CD4-positive, alpha-beta T cell (primary cell): ENCODE data around the gene AMT. TPM values are rescaled to one million over a fixed set of nuclear protein-coding genes. Genes with fewer than 3 reads are reported as not detected.

Experiments
- ATAC-seq: fragments of 200-7000 bp; cut with Tn5 transposase; one replicate; pipeline ENCODE4 v1.10.0; 2022; ENCODE audit warnings: mild to moderate bottlenecking; ENCODE audit not compliant: poor library complexity
- CTCF ChIA-PET: fragments of 350-600 bp; sonication (Branson Sonifier 250); formaldehyde crosslinking; loops from one replicate; lab custom pipeline; 2021; ENCODE audit warnings: antibody characterized with exemption, inconsistent platforms; lab: Charles Lee
- POLR2A ChIA-PET: fragments of 350-600 bp; sonication (Branson Sonifier 250); formaldehyde crosslinking; loops from one replicate; lab custom pipeline; 2021; ENCODE audit warnings: antibody characterized with exemption, inconsistent platforms; lab: Charles Lee
- DNase-seq, 14 experiments: peaks; one replicate each; pipeline ENCODE4 v3.0.0-alpha.2; 2013 to 2020; ENCODE audit warnings: mixed read lengths in 2 of 14
- H3K27ac ChIP-seq, 2 donors: one replicate each; pipeline versions ENCODE4 v1.5.1 to v1.7.0; 2013; ENCODE audit warnings: low read length in 2 of 2, low read depth in 1 of 2, mild to moderate bottlenecking in 1 of 2
- H3K27me3 ChIP-seq, 2 experiments: 1 replicate in 1 of 2; 2 replicates in 1 of 2; pipeline versions ENCODE4 v1.6.1 to v1.7.0; 2013; ENCODE audit warnings: low read length in 2 of 2, control low read depth in 1 of 2, mild to moderate bottlenecking in 1 of 2, moderate library complexity in 1 of 2; ENCODE audit not compliant: insufficient read depth in 2 of 2, control insufficient read depth in 1 of 2
- H3K36me3 ChIP-seq: one replicate; pipeline ENCODE4 v1.6.1; 2013; ENCODE audit warnings: low read length, control low read depth; ENCODE audit not compliant: insufficient read depth
- H3K4me1 ChIP-seq: one replicate; pipeline ENCODE4 v1.6.1; 2013; ENCODE audit warnings: low read length, control low read depth; ENCODE audit not compliant: insufficient read depth
- H3K4me3 ChIP-seq: one replicate; pipeline ENCODE4 v1.5.1; 2013; ENCODE audit warnings: mild to moderate bottlenecking, low read length, moderate library complexity
- H3K9me3 ChIP-seq, 2 experiments: 1 replicate in 1 of 2; 2 replicates in 1 of 2; pipeline versions ENCODE4 v1.6.1 to v1.7.0; 2013; ENCODE audit warnings: low read length in 2 of 2, mild to moderate bottlenecking in 2 of 2, control low read depth in 1 of 2, moderate library complexity in 1 of 2; ENCODE audit not compliant: control insufficient read depth in 1 of 2, insufficient read depth in 1 of 2
- H3K27ac Mint-ChIP-seq: one replicate; pipeline ENCODE4 v1.8.0; 2020; ENCODE audit warnings: mixed read lengths
- H3K27me3 Mint-ChIP-seq: one replicate; pipeline ENCODE4 v1.8.0; 2021; ENCODE audit warnings: mixed read lengths
- H3K36me3 Mint-ChIP-seq: one replicate; pipeline ENCODE4 v1.8.0; 2021; ENCODE audit warnings: low read depth, mixed read lengths
- H3K4me1 Mint-ChIP-seq: one replicate; pipeline ENCODE4 v1.8.0; 2021; ENCODE audit warnings: low read depth, mixed read lengths
- H3K4me3 Mint-ChIP-seq: one replicate; pipeline ENCODE4 v1.8.0; 2020; ENCODE audit warnings: mild to moderate bottlenecking, mixed read lengths
- H3K9me3 Mint-ChIP-seq: one replicate; pipeline ENCODE4 v1.8.0; 2020; ENCODE audit warnings: mixed read lengths
- CTCF ChIP-seq: fragments of 200-600 bp; IDR thresholded peaks from one replicate; pipeline ENCODE4 v1.8.0; 2022; ENCODE audit warnings: antibody characterized with exemption, mild to moderate bottlenecking
- intact Hi-C, 2 experiments: fragments of 100-400 bp; cut with DNase I in 1 of 2; cut with micrococcal nuclease in 1 of 2; formaldehyde crosslinking; loops; one replicate each; pipeline versions ENCODE4 v1.15.1 to v1.9.0; 2023 to 2025; cut with DNase I, micrococcal nuclease
- total RNA-seq, 174 experiments: library from RNA in 2 of 174; stranded (reverse) in 2 of 174; gene quantifications; one replicate each; pipeline ENCODE4 v1.2.3 and lab custom pipeline; 2021 to 2026

Gene AMT
- total RNA-seq, 2 experiments from 2014 or later = 10.5 to 12.7 TPM

GRCh38 chr3:49377483-49377882 lies 44.8 kb downstream of the AMT start:
- H3K27ac ChIP-seq = no peak overlapping the region
- H3K27ac Mint-ChIP-seq = peak overlapping the region; percentile 51
- H3K9me3 ChIP-seq = no peaks in the 10 kb centered on the region
- no peak overlapping the region for H3K4me3 ChIP-seq
- peaks cover 32% of the 10 kb centered on the region for H3K36me3 ChIP-seq
- ChIA-PET CTCF (interaction anchor here (0.8 kb wide), 1 partner anchor 37 kb away, joined by 3 read pairs; no protein-coding TSS in a partner anchor), POLR2A (no interaction called here)
- H3K4me1 ChIP-seq = peaks cover 36% of the 10 kb centered on the region
- TF ChIP-seq CTCF = no peak
- intact Hi-C loops = loop anchor here in 1 of 2 experiments (5.0 kb wide), 1 partner anchor 35 kb away; the partner anchor contains the start of genes RHOA and TCTA
- no peaks in the 10 kb centered on the region for H3K27me3 ChIP-seq
- ATAC-seq = peak; percentile 59
- peak in 7 of 14 experiments; percentile 4 to 54 (median 21) for DNase-seq
- no peaks in the 10 kb centered on the region for H3K9me3 Mint-ChIP-seq
- peaks cover 40% of the 10 kb centered on the region for H3K36me3 Mint-ChIP-seq
- H3K4me1 Mint-ChIP-seq = peaks cover 45% of the 10 kb centered on the region
- no peaks in the 10 kb centered on the region for H3K27me3 Mint-ChIP-seq
- peak overlapping the region; percentile 25 for H3K4me3 Mint-ChIP-seq

- no peak overlapping the region for H3K27ac Mint-ChIP-seq
- Histone ChIP-seq H3K4me1 (peaks cover 2% of the 10 kb centered on the region), H3K27me3 (no peaks in the 10 kb centered on the region), H3K4me3 (no peak overlapping the region), H3K36me3 (peaks cover 70% of the 10 kb centered on the region), H3K27ac (no peak overlapping the region), H3K9me3 (no peaks in the 10 kb centered on the region)
- ChIA-PET POLR2A (no interaction called here), CTCF (interaction anchor here (1.2 kb wide), 1 partner anchor 32 kb away, joined by 3 read pairs; the partner anchor contains the start of gene USP4)
- peaks cover 21% of the 10 kb centered on the region for H3K4me1 Mint-ChIP-seq
- no peaks in the 10 kb centered on the region for H3K27me3 Mint-ChIP-seq
- no peaks in the 10 kb centered on the region for H3K9me3 Mint-ChIP-seq
- intact Hi-C loops = no loop called here
- TF ChIP-seq CTCF = no peak
- peaks cover 69% of the 10 kb centered on the region for H3K36me3 Mint-ChIP-seq
- ATAC-seq (no peak), DNase-seq (no peak)
- no peak overlapping the region for H3K4me3 Mint-ChIP-seq
These were observed 50.3 kb downstream of the AMT start for GRCh38 chr3:49371946-49372345.

GRCh38 chr3:49370585-49371290 lies 51.5 kb downstream of the AMT start:
- intact Hi-C loops = no loop called here
- Histone ChIP-seq H3K9me3 (no peaks in the 10 kb centered on the region), H3K36me3 (peaks cover 81% of the 10 kb centered on the region), H3K27ac (no peak overlapping the region), H3K27me3 (no peaks in the 10 kb centered on the region), H3K4me3 (no peak overlapping the region), H3K4me1 (peaks cover 2% of the 10 kb centered on the region)
- ATAC-seq (no peak), DNase-seq (no peak)
- no peaks in the 10 kb centered on the region for H3K9me3 Mint-ChIP-seq
- CTCF ChIA-PET = interaction anchor here (1.2 kb wide), 1 partner anchor 31 kb away, joined by 3 read pairs; the partner anchor contains the start of gene USP4
- H3K4me1 Mint-ChIP-seq = peaks cover 20% of the 10 kb centered on the region
- H3K27ac Mint-ChIP-seq = no peak overlapping the region
- no peak for TF ChIP-seq CTCF
- H3K36me3 Mint-ChIP-seq = peaks cover 77% of the 10 kb centered on the region
- POLR2A ChIA-PET = interaction anchor here (1.3 kb wide), 1 partner anchor 31 kb away, joined by 5 read pairs; the partner anchor contains the start of gene USP4
- no peaks in the 10 kb centered on the region for H3K27me3 Mint-ChIP-seq
- H3K4me3 Mint-ChIP-seq = no peak overlapping the region

Other genes with a start within 250 kb of the AMT start
- 1 to 10 TPM; 7.0 to 7.5 TPM for gene C3orf62, start 145.2 kb downstream of the AMT start, total RNA-seq
- gene USP4, start 82.4 kb downstream of the AMT start, total RNA-seq = 10 to 100 TPM; 94.3 to 95.2 TPM
- 10 to 100 TPM; 20.8 to 22.9 TPM for gene GPX1, start 64.1 kb downstream of the AMT start, total RNA-seq
- gene RHOA, start 10.5 kb downstream of the AMT start, total RNA-seq = 100 to 1,000 TPM; 256 to 271 TPM
- 10 to 100 TPM; 21.4 to 22.0 TPM for gene TCTA, start 10.1 kb downstream of the AMT start, total RNA-seq
- 10 to 100 TPM; 25.0 to 25.1 TPM for gene NICN1, start 6.9 kb upstream of the AMT start, total RNA-seq
- gene DAG1, start 47.8 kb upstream of the AMT start, total RNA-seq = 10 to 100 TPM; 15.0 to 18.3 TPM
- under 1 TPM; 0.08 to 0.11 TPM for gene BSN, start 132.0 kb upstream of the AMT start, total RNA-seq